HepG2 (cell line): ENCODE measurements around the gene UNC5A. TPM values are rescaled to one million over a fixed set of nuclear protein-coding genes. Genes with fewer than 3 reads are reported as not detected.

Experiments
- ATAC-seq: fragments of 200-7000 bp; cut with Tn5 transposase; 3 replicates; pipeline ENCODE4 v1.9.1; 2020; ENCODE audit warnings: mild to moderate bottlenecking, moderate library complexity
- BruUV-seq: library from RNA; stranded (reverse); fragments of 400-500 nt; replicated peaks from 2 replicates; lab custom pipeline; 2021; lab: Mats Ljungman, UMichigan
- CTCF ChIA-PET: fragments of 300-600 bp; formaldehyde crosslinking; extraction: SDS; loops from one replicate; lab custom pipeline; 2021; ENCODE audit warnings: low total read pairs, inconsistent platforms, low intra/inter-chr PET ratio; lab: Yijun Ruan, JAX
- POLR2A ChIA-PET: fragments of 350-600 bp; sonication (Branson Sonifier 250); formaldehyde crosslinking; loops from one replicate; lab custom pipeline; 2020; ENCODE audit warnings: antibody characterized with exemption, inconsistent platforms; lab: Yijun Ruan, JAX
- DNase-seq: peaks from one replicate; pipeline ENCODE4 v3.0.0-alpha.2; 2015; ENCODE audit warnings: low spot score
- FAIRE-seq: peaks from 3 replicates; lab custom pipeline; 2011; peaks lifted over from hg19 to GRCh38; lab: Jason Lieb, UNC
- H2AFZ ChIP-seq: one replicate; pipeline ENCODE4 v1.6.1; 2011; ENCODE audit warnings: low read length, inconsistent platforms
- H3K27ac ChIP-seq: fragments of 300-600 bp; 3 replicates; pipeline ENCODE4 v1.8.0; 2011; ENCODE audit warnings: mixed run types, mild to moderate bottlenecking, mixed read lengths, low read length, inconsistent platforms; ENCODE audit not compliant: insufficient read depth; ENCODE audit errors: extremely low read length
- H3K27me3 ChIP-seq, 2 experiments: fragments of 200-600 bp in 1 of 2; 2 replicates in 1 of 2; 3 replicates in 1 of 2; pipeline versions ENCODE4 v1.6.0 to v1.8.0; 2011; ENCODE audit warnings: low read length in 2 of 2, mild to moderate bottlenecking in 2 of 2, moderate library complexity in 2 of 2, inconsistent platforms in 1 of 2; ENCODE audit not compliant: insufficient read depth in 2 of 2, control insufficient read depth in 1 of 2
- H3K36me3 ChIP-seq, 2 experiments: fragments of 200-600 bp in 1 of 2; replicated peaks in 1 of 2; 2 replicates in 1 of 2; 3 replicates in 1 of 2; pipeline versions ENCODE4 v1.5.1 to v1.8.0; 2011; ENCODE audit warnings: low read length in 2 of 2, inconsistent platforms in 1 of 2; ENCODE audit not compliant: insufficient read depth in 2 of 2, control insufficient read depth in 1 of 2
- H3K4me1 ChIP-seq: 2 replicates; pipeline ENCODE4 v1.5.1; 2012; ENCODE audit warnings: low read length, inconsistent platforms; ENCODE audit not compliant: insufficient read depth
- H3K4me2 ChIP-seq: 2 replicates; pipeline ENCODE4 v1.6.0; 2011; ENCODE audit warnings: low read depth, low read length, inconsistent platforms
- H3K4me3 ChIP-seq, 3 experiments: fragments of 200-600 bp in 1 of 3; sonication (generic), shearing (Covaris generic) in 1 of 3; replicated peaks in 1 of 3; 2 replicates each; pipeline ENCODE4 v1.5.1; 2011 to 2016; ENCODE audit warnings: low read length in 3 of 3, inconsistent platforms in 2 of 3, low read depth in 2 of 3, mild to moderate bottlenecking in 2 of 3, control low read depth in 1 of 3, mixed read lengths in 1 of 3; ENCODE audit not compliant: insufficient read depth in 1 of 3
- H3K79me2 ChIP-seq: one replicate; pipeline ENCODE4 v1.6.1; 2011; ENCODE audit warnings: low read length, inconsistent platforms; ENCODE audit not compliant: insufficient read depth
- H3K9ac ChIP-seq: 2 replicates; pipeline ENCODE4 v1.6.0; 2011; ENCODE audit warnings: mild to moderate bottlenecking, low read depth, low read length, inconsistent platforms; ENCODE audit not compliant: insufficient read depth
- H3K9me3 ChIP-seq: 2 replicates; pipeline ENCODE4 v1.5.1; 2012; ENCODE audit warnings: mild to moderate bottlenecking, low read length
- H4K20me1 ChIP-seq: 2 replicates; pipeline ENCODE4 v1.6.0; 2011; ENCODE audit warnings: inconsistent platforms, mild to moderate bottlenecking, low read length, moderate library complexity; ENCODE audit not compliant: insufficient read depth
- EEA1 ChIP-seq: sonication (generic); formaldehyde crosslinking; IDR thresholded peaks from 2 replicates; pipeline ENCODE4 v1.5.1; 2020; ENCODE audit warnings: mild to moderate bottlenecking, missing genetic modification reagents, borderline replicate concordance
- MEIS2 ChIP-seq: sonication (generic); formaldehyde crosslinking; IDR thresholded peaks from 2 replicates; pipeline ENCODE4 v1.9.0; 2021; ENCODE audit warnings: mild to moderate bottlenecking, missing genetic modification reagents
- NFE2L1 ChIP-seq: sonication (generic); formaldehyde crosslinking; IDR thresholded peaks from 2 replicates; pipeline ENCODE4 v1.4.0; 2020; ENCODE audit warnings: missing genetic modification reagents, mild to moderate bottlenecking, borderline replicate concordance
- NFYC ChIP-seq: IDR thresholded peaks from 2 replicates; pipeline ENCODE4 v1.6.1; 2016; ENCODE audit warnings: missing genetic modification reagents, missing compliant biosample characterization
- PPARG ChIP-seq: conservative IDR thresholded peaks from 2 replicates; pipeline ENCODE4 v1.6.1; 2016; ENCODE audit warnings: missing biosample characterization, missing genetic modification reagents
- RFX5 ChIP-seq: IDR thresholded peaks from 2 replicates; pipeline ENCODE4 v1.6.1; 2011; ENCODE audit warnings: low read depth, low read length, improper control_type of control experiment
- TOPORS ChIP-seq: sonication (generic); formaldehyde crosslinking; IDR thresholded peaks from 2 replicates; pipeline ENCODE4 v1.8.0; 2023; ENCODE audit warnings: mild to moderate bottlenecking, missing genetic modification reagents
- TP53 ChIP-seq: sonication (generic); formaldehyde crosslinking; conservative IDR thresholded peaks from 2 replicates; pipeline ENCODE4 v1.4.0; 2020; ENCODE audit warnings: missing genetic modification reagents
- YEATS2 ChIP-seq: sonication (generic); formaldehyde crosslinking; IDR thresholded peaks from 2 replicates; pipeline ENCODE4 v1.4.0; 2020; ENCODE audit warnings: missing genetic modification reagents, borderline replicate concordance
- ZNF251 ChIP-seq: sonication (generic); formaldehyde crosslinking; IDR thresholded peaks from 2 replicates; pipeline ENCODE4 v1.9.0; 2021; ENCODE audit warnings: mild to moderate bottlenecking, missing genetic modification reagents
- ZNF282 ChIP-seq: fragments of 450-650 bp; IDR thresholded peaks from 2 replicates; pipeline ENCODE4 v1.6.1; 2018; ENCODE audit not compliant: partially characterized antibody
- ZSCAN12 ChIP-seq: sonication (generic); formaldehyde crosslinking; IDR thresholded peaks from 2 replicates; pipeline ENCODE4 v1.9.0; 2021; ENCODE audit warnings: mild to moderate bottlenecking, missing genetic modification reagents
- ZSCAN30 ChIP-seq: sonication (generic); formaldehyde crosslinking; IDR thresholded peaks from 2 replicates; pipeline ENCODE4 v1.5.0; 2020; ENCODE audit warnings: mild to moderate bottlenecking, missing genetic modification reagents
- WGBS: methylation state at CpG from one replicate; pipeline ENCODE4 v1.1.6; 2017; ENCODE audit warnings: low lambda C conversion rate; 5-methylcytosine and 5-hydroxymethylcytosine counted together
- in situ Hi-C: cut with HindIII; loops from 2 replicates; pipeline ENCODE4 v1.10.0; 2017; ENCODE audit warnings: low pct_unique_long_range_greater_than_20kb; ENCODE audit not compliant: extremely low pct_ligation_motif_present
- intact Hi-C: fragments of 100-400 bp; cut with micrococcal nuclease; formaldehyde crosslinking; loops from one replicate; pipeline ENCODE4 v1.10.0; 2022; ENCODE audit not compliant: unreplicated experiment
- polyA plus RNA-seq, 8 experiments: library from polyadenylated mRNA; depleted of rRNA in 3 of 8; stranded (reverse) in 7 of 8; unstranded in 1 of 8; fragments of >200 nt; fragmentation: Illumina TruSeq in 4 of 8; extraction: Trizol in 4 of 8; gene quantifications; 2 replicates each; pipeline versions ENCODE4 v1.2.1 to v1.2.3, GENCODE V29; 2011 to 2016; ENCODE audit warnings: low read depth in 4 of 8, missing spikeins in 1 of 8, mixed read lengths in 1 of 8; ENCODE audit not compliant: insufficient read depth in 1 of 8
- total RNA-seq, 5 experiments: library from RNA; depleted of rRNA; stranded (reverse); fragments of >200 nt; fragmentation: Illumina TruSeq; extraction: Trizol; gene quantifications; 2 replicates each; pipeline ENCODE4 v1.2.3, GENCODE V29; 2016; ENCODE audit warnings: low read depth in 1 of 5
- TF ChIP-seq, protein P1 (sequence below), 2 experiments: sonication (generic) in 1 of 2; formaldehyde crosslinking in 1 of 2; IDR thresholded peaks; 2 replicates each; pipeline versions ENCODE4 v1.5.1 to v1.6.1; 2011 to 2020; ENCODE audit warnings: borderline replicate concordance in 1 of 2, low read depth in 1 of 2, low read length in 1 of 2, mild to moderate bottlenecking in 1 of 2, missing genetic modification reagents in 1 of 2, moderate library complexity in 1 of 2
- TF ChIP-seq, protein P2 (sequence below), 2 experiments: sonication (generic) in 1 of 2; formaldehyde crosslinking in 1 of 2; IDR thresholded peaks; 2 replicates each; pipeline versions ENCODE4 v1.4.0 to v1.6.1; 2018 to 2020; ENCODE audit warnings: missing genetic modification reagents in 2 of 2, borderline replicate concordance in 1 of 2, low read depth in 1 of 2, mild to moderate bottlenecking in 1 of 2, missing biosample characterization in 1 of 2
- TF ChIP-seq, protein P3 (sequence below): IDR thresholded peaks from 2 replicates; pipeline ENCODE4 v1.6.1; 2016; ENCODE audit warnings: low read depth, borderline replicate concordance

UNC5A gene
- total and polyA plus RNA-seq, 2 of the 13 experiments (the other 11 are each of a cell fraction or from before 2014, with no cell fraction given) = not detected

DNA sequence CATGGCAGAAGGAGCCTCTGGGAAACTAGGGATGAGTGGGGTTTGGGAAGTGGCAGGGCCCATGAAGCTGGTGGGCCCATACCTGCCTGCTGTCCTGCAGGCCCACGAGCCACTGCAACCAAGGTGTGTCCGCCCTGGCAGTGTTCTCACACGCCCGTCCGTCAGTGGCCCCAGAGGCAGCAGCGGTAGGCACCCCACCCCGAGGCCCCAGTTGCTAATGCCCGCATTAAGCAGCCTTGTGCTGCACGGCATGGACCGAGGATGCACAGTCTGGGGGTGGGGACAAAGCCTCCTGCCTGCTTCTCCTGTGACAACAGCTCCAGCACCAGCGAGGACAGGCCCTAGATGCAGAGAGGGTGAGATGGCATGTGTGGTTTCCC is 47.5 kb downstream of the UNC5A start (continued):
- TF ChIP-seq, protein P1, sequence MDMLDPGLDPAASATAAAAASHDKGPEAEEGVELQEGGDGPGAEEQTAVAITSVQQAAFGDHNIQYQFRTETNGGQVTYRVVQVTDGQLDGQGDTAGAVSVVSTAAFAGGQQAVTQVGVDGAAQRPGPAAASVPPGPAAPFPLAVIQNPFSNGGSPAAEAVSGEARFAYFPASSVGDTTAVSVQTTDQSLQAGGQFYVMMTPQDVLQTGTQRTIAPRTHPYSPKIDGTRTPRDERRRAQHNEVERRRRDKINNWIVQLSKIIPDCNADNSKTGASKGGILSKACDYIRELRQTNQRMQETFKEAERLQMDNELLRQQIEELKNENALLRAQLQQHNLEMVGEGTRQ (IDR thresholded peaks at IDR 0.05; ENCODE audit: low read depth, low read length) = no peak
- TF ChIP-seq, protein P1 (CRISPR knock-in tag; IDR thresholded peaks at IDR 0.05; ENCODE audit: borderline replicate concordance) = no peak

DNA sequence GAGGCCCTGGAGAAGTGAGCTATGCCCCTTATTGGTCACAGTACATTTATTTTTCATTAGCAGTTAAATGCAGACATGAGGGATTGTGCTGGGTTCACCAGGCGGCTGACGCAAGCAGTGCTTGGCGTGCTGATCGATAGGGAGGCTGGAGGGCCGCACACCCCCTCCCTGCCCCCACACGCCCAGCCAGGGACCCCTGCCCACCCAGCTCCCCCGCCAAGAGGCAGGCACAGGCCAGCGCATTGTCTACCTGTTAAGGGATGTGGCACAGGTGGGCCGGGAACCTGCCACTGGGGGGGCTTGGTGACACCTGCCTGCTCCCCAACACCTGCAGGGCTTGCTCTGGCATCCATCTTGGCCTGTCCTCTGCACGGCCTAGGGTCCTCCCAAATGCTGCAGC is 49.6 kb downstream of the UNC5A start:
- no TSS peak for BruUV-seq
- intact Hi-C loops = no loop called here
- ATAC-seq = no peak

More for the DNA sequence above, 49.6 kb downstream of the UNC5A start:
- Histone ChIP-seq H3K4me2 (no peak overlapping the region), H3K4me3 (no peak overlapping the region), H3K27ac (no peak overlapping the region), H3K36me3 (no peaks in the 10 kb centered on the region), H3K9ac (no peak overlapping the region), H3K27me3 (peaks cover 30 to 84% of the 10 kb centered on the region in 2 experiments; a peak in 4 of 5 replicates), H2AFZ (no peak overlapping the region), H3K9me3 (no peaks in the 10 kb centered on the region), H4K20me1 (no peaks in the 10 kb centered on the region), H3K4me1 (no peaks in the 10 kb centered on the region), H3K79me2 (no peaks in the 10 kb centered on the region)
- in situ Hi-C loops = no loop called here
- POLR2A ChIA-PET = no interaction called here
- TF ChIP-seq YEATS2 (CRISPR knock-in tag) = no peak
- TF ChIP-seq PPARG (CRISPR knock-in tag) = no peak
- no peak for TF ChIP-seq ZSCAN12 (CRISPR knock-in tag)
- TF ChIP-seq, protein P2, sequence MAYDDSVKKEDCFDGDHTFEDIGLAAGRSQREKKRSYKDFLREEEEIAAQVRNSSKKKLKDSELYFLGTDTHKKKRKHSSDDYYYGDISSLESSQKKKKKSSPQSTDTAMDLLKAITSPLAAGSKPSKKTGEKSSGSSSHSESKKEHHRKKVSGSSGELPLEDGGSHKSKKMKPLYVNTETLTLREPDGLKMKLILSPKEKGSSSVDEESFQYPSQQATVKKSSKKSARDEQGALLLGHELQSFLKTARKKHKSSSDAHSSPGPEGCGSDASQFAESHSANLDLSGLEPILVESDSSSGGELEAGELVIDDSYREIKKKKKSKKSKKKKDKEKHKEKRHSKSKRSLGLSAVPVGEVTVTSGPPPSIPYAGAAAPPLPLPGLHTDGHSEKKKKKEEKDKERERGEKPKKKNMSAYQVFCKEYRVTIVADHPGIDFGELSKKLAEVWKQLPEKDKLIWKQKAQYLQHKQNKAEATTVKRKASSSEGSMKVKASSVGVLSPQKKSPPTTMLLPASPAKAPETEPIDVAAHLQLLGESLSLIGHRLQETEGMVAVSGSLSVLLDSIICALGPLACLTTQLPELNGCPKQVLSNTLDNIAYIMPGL (CRISPR knock-in tag; IDR thresholded peaks at IDR 0.05; ENCODE audit: borderline replicate concordance in 1 of 2, low read depth in 1 of 2) = no peak
- no peak for TF ChIP-seq EEA1 (CRISPR knock-in tag)
- no peak for TF ChIP-seq NFE2L1
- TF ChIP-seq, protein P3, sequence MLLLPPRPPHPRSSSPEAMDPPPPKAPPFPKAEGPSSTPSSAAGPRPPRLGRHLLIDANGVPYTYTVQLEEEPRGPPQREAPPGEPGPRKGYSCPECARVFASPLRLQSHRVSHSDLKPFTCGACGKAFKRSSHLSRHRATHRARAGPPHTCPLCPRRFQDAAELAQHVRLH (CRISPR knock-in tag) = no peak
- no peak for TF ChIP-seq TP53
- no peak for TF ChIP-seq ZNF282
- no peak for TF ChIP-seq MEIS2 (CRISPR knock-in tag)
- no peak for TF ChIP-seq RFX5
- TF ChIP-seq TOPORS = no peak
- no peak for TF ChIP-seq ZNF251 (CRISPR knock-in tag)
- TF ChIP-seq NFYC (CRISPR knock-in tag) = no peak
- no peak for TF ChIP-seq ZSCAN30 (CRISPR knock-in tag)
- CTCF ChIA-PET = no interaction called here
- DNase-seq (no peak), FAIRE-seq (no peak)
- WGBS = no CpG with 5 or more reads among the region's 10 CpGs
